Left hindlimb (tissue), 1 donor: ENCODE measurements around the gene RYR1.
A peak's percentile ranks its signal among the peaks of the same experiment; 100 is the strongest.
"Not testable (repeated sequence)": the region's sequence is repeated elsewhere in the genome, so short reads cannot be mapped to it uniquely, and the experiment has no call there.

Experiments
- DNase-seq: peaks from one replicate; pipeline ENCODE4 v3.0.0-alpha.2; 2018

RYR1 gene

DNA sequence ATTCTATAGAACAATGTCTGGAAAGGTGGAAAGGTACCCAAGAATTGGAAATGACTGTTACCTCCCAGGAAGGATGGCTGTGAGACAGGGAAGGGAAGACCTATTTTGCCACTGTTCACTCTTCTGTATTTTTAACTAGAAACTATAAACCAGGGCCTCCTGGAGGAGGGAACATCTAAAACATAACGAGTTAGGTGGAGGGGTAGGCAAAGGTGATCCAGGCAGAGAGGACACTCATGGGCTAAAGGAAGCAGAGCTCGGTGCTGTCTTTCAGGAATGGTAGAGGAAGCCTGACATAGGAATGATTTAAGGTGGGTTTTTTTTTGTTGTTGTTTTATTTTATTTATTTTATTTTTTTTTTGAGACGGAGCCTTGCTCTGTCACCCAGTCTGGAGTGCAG, 191.3 kb downstream of the RYR1 start:
- DNase-seq = no peak

DNA sequence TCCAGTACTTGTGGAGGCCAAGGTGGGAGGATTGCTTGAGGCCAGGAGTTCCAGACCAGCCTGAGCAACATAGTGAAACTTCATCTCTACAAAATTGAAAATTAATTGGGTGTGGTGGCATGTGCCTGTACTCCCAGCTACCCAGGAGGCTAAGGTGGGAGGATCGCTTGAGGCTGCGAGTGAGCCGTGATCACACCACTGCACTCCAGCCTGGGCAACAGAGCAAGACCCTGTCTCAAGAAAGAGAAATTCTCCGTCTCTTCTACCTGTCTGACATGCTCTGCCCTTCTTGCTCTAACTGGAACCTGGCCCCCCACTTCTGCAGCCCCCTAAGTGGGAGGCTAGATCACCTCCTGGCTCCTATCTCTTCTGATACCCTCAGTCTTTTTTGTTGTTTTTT, 192.9 kb downstream of the RYR1 start:
- no peak for DNase-seq

DNA sequence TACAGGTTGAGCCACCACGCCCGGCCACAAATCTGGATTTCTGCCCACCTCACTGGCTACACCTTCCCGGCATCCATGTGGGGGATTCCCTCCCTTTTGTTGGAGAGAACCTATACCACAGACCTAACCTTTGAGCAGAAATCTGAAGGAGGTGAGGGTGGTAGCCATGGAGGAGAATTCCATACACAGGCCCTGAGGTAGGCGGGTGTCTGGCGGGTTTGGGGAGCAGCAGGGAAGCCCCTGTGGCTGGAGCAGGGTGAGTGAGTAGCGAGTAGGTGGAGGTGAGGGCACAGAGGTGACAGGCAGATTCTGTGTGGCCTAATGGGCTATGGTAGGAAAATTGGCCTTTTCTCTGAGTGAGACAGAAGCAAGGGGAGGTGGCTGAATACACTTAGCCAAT, 196.1 kb downstream of the RYR1 start:
- no peak for DNase-seq

DNA sequence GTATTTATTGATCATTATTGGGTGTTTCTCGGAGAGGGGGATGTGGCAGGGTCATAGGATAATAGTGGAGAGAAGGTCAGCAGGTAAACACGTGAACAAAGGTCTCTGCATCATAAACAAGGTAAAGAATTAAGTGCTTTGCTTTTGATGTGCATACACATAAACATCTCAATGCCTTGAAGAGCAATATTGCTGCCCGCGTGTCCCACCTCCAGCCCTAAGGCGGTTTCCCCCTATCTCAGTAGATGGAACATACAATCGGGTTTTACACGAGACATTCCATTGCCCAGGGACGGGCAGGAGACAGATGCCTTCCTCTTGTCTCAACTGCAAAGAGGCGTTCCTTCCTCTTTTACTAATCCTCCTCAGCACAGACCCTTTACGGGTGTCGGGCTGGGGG, 197.8 kb downstream of the RYR1 start:
- DNase-seq = not testable (repeated sequence)

DNA sequence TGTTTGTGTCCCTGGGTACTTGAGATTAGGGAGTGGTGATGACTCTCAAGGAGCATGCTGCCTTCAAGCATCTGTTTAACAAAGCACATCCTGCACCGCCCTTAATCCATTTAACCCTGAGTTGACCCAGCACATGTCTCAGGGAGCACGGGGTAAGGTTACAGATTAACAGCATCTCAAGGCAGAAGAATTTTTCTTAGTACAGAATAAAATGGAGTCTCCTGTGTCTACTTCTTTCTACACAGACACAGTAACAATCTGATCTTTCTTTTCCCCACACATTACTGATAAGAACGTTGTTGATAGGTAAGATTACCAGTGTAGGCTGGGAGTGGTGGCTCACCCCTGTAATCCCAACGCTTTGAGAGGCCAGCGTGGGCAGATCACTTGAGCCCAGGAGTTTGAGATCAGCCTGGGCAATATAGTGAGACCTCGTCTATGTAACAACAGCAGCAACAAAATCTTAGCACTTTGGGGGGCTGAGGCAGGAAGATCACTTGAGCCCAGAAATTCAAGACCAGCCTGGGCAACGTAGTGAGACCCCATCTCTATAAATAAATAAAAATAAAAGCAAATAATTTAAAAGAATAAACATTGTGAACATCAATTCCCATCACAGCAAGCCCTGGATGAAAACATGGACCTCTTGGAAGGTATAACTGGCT, 198.5 kb downstream of the RYR1 start:
- not testable (repeated sequence) for DNase-seq

DNA sequence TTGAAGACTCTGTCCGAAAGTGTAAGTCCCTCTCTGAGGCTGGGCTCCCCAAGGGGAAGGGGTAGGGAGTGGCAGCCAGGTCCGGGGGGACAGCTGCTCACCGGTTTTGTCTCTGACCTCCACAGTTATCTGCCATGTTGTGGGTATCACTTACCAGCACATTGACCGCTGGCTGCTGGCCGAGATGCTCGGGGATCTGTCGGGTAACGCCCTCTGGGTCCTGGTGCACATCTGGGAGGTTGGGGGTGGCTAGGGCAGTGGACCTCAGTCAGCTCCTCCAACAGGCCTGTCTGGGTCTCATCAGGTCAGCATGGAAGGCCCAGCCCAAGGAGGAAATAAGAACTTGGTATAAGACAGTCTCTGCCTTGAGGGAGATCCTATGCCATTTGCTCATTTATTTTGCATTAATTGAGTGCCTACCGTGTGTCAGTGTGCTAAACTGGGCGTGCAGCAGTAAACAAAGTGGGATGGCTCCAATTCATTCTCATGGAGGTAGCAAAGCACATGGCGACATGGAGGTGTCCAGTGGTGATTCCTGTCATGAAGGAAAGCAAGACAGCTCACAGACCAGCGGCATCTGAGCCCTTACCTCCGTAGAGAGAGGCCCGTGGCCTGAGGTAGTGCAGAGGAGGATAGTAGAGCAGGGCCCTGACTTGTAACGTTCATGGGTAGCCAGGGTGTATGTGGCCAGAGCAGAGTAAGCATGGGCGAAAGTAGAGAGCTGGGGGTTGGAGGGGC, 199.2 kb downstream of the RYR1 start:
- DNase-seq = no peak

DNA sequence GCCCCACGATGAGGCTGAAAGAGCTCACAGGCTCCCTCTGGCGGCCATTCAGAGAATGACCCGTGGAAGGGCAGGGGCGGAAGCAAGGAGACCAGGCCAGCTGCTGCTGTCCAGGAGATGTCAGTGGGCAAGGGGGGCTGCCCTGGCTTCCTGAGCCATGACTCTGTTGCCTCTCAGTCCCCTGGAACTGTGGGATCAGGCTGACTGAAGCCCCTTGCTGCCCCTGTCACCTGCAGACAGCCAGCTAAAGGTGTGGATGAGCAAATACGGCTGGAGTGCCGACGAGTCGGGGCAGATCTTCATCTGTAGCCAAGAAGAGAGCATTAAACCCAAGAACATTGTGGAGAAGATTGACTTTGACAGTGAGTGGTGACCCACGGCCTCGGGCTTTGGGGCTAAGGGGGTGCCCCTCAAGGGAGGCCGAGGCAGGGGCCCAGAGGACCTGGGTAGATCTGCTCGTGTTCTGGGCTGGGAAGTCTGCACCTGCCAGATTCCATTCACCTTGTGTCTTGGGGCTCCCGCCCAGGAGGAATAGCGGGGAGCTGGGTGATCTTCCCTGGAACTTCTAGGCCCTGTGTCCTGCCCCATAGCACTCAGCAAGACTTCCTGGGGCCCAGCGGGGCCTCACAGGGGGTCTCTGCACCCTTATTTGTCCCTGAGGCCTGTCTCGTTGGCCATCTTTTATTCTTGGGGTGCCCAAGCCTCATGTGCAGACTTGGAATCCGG, 201.4 kb downstream of the RYR1 start:
- DNase-seq = peak; percentile 81

DNA sequence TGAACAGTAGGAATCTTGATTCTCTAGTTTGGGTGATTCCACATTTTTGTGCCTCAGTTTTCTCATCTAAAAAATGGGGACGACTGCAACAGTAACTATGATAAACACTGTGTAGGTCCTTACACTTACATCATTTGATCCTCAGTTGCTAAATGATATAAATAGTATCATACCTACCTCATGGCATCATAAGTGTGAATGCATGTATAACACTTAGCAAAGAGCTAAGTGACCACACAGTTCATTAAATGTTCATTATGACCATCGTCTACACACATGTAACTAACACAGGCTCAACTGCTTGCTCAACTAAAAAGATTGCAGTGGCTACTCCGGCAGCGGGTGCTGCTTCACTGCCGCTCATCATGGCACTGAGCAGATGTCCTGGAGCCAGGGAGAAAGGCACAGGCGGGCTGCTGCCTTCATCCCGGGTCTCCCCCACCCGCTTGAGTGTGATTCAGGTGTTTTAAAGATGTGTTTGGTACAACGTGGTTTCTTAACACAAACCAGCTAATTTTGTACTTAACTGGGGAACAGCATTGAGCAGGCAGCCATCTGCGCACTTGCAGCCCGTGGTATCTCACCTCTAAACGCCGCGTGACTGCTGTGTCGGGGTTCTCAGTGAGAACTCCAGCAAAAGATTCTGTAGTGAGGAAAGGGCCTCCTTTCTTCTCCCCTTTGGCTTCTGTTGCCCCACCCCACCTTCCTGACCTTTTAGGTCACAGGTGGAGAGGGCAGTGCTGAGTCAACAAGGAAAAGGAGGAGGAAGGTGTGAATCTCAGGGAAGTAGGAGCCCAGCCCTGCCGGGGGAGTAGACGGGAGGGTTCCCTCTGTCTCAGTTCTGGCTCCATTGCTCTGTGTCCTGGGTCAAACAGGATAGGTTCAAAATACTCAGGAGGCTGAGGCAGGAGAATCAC, 202.2 kb downstream of the RYR1 start:
- DNase-seq = no peak
